Ovary (tissue), 3 donors: ENCODE data around the gene DIDO1.

Experiments used
- POLR2A ChIP-seq: fragments of 450-650 bp; IDR thresholded peaks from one replicate; pipeline ENCODE4 v1.6.1; 2017; ENCODE audit warnings: antibody characterized with exemption, mild to moderate bottlenecking, moderate library complexity
- TF ChIP-seq, protein P1 (sequence below), 3 donors: fragments of 450-650 bp in 2 of 3; fragments of 200-600 bp in 1 of 3; IDR thresholded peaks; one replicate each; pipeline versions ENCODE4 v1.5.1 to v1.8.0; 2016 to 2022; ENCODE audit warnings: antibody characterized with exemption in 3 of 3, mild to moderate bottlenecking in 1 of 3
- donor health status: DM: no; HTN: no; CAD: no.

DNA sequence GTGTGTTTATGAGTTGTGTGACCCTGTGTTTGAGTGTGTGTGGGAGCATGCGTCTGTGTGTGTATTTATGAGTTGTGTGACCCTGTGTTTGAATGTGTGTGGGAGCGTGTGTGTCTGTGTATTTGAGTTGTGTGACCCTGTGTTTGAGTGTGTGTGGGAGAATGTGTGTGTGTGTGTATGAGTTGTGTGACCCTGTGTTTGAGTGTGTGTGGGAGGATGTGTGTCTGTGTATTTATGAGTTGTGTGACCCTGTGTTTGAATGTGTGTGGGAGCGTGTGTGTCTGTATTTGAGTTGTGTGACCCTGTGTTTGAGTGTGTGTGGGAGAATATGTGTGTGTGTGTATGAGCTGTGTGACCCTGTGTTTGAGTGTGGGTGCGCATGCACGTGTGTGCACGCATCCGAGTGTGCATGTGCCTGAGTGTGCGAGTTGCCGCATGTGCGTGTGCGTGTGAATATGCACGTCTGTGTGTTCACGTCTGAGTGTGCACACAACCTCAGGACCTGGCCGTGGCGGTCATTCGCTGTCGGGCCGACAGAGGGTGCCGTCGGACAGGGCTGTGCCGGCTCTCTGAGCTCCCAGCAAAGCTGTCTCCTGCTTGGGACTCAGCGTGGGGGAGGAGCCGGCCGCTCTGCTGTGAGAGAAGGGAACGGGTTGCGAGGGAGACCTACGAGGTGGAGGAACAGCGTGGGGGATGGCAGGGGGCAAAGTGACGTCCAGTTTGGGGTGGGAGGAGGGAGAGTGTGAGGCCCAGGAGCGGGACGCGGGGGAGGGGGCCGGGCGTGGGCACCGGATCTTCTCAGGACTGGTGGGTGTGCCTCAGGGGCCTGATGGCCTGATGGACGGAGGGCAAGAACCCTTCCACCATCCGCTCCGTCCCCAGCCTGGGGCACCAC lies 45.9 kb upstream of the DIDO1 start:
- TF ChIP-seq, protein P1, sequence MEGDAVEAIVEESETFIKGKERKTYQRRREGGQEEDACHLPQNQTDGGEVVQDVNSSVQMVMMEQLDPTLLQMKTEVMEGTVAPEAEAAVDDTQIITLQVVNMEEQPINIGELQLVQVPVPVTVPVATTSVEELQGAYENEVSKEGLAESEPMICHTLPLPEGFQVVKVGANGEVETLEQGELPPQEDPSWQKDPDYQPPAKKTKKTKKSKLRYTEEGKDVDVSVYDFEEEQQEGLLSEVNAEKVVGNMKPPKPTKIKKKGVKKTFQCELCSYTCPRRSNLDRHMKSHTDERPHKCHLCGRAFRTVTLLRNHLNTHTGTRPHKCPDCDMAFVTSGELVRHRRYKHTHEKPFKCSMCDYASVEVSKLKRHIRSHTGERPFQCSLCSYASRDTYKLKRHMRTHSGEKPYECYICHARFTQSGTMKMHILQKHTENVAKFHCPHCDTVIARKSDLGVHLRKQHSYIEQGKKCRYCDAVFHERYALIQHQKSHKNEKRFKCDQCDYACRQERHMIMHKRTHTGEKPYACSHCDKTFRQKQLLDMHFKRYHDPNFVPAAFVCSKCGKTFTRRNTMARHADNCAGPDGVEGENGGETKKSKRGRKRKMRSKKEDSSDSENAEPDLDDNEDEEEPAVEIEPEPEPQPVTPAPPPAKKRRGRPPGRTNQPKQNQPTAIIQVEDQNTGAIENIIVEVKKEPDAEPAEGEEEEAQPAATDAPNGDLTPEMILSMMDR (IDR thresholded peaks at IDR 0.05), result peak; percentile 78 to 87 (median 81)
- TF ChIP-seq POLR2A, result no peak
